ENCODE measurements around the gene BNC1.

The BNC1 gene

GRCh38 chr15:83207009-83207659 lies 77.3 kb downstream of the BNC1 start:
- H3K27me3 ChIP-seq (ENCODE audit: insufficient read depth, low read depth, severe bottlenecking) = no peaks in the 10 kb centered on the region
- peaks cover 36% of the 10 kb centered on the region for H3K36me3 ChIP-seq
- no peaks in the 10 kb centered on the region for H3K9me3 ChIP-seq (ENCODE audit: severe bottlenecking)
- peak overlapping the region; percentile 89 for H3K4me3 ChIP-seq (ENCODE audit: low read depth, low read length)
- no peak for TF ChIP-seq CTCF (IDR thresholded peaks at IDR 0.05; ENCODE audit: low read depth, low read length)
- H3K27ac ChIP-seq = peak overlapping the region; percentile 98
- peak; percentile 49 for DNase-seq

GRCh38 chr15:83206526-83207008 lies 77.9 kb downstream of the BNC1 start:
- Histone ChIP-seq H3K36me3 (peaks cover 41% of the 10 kb centered on the region), H3K27ac (peak overlapping the region; percentile 98), H3K4me3 (ENCODE audit: low read depth, low read length) (peak overlapping the region; percentile 89), H3K9me3 (ENCODE audit: severe bottlenecking) (no peaks in the 10 kb centered on the region), H3K27me3 (ENCODE audit: insufficient read depth, low read depth, severe bottlenecking) (no peaks in the 10 kb centered on the region)
- peak; percentile 15 for DNase-seq
- TF ChIP-seq CTCF (IDR thresholded peaks at IDR 0.05; ENCODE audit: low read depth, low read length) = no peak

All from WERI-Rb-1 (cell line).